H1 (cell line): Measurements from ENCODE around the gene SHISAL2B. TPM values are rescaled to one million over a fixed set of nuclear protein-coding genes. Genes with fewer than 3 reads are reported as not detected.

Source experiments
- CTCF ChIA-PET: fragments of 300-600 bp; sonication (Branson Sonifier 250); formaldehyde crosslinking; loops from one replicate; lab custom pipeline; 2021; ENCODE audit not compliant: partially characterized antibody; lab: Charles Lee
- POLR2A ChIA-PET: fragments of 300-600 bp; sonication (Branson Sonifier 250); formaldehyde crosslinking; loops from one replicate; lab custom pipeline; 2021; ENCODE audit warnings: inconsistent platforms; ENCODE audit not compliant: partially characterized antibody; lab: Charles Lee
- DNase-seq, 2 experiments: peaks; one replicate each; pipeline versions ENCODE4 v3.0.0 to v3.0.0-alpha.2; 2010 to 2022; ENCODE audit warnings: low spot score in 2 of 2, low read depth in 1 of 2, mixed read lengths in 1 of 2
- FAIRE-seq: peaks from 2 replicates; lab custom pipeline; 2011; peaks lifted over from hg19 to GRCh38; lab: Jason Lieb, UNC
- H2AFZ ChIP-seq: 2 replicates; pipeline ENCODE4 v1.8.1; 2012; ENCODE audit warnings: low read length, inconsistent platforms
- H2AK5ac ChIP-seq: 2 replicates; pipeline ENCODE4 v1.6.1; 2013; ENCODE audit warnings: low read depth, low read length
- H2BK120ac ChIP-seq: replicated peaks from 2 replicates; pipeline ENCODE3; 2013; ENCODE audit warnings: low read depth, low read length, inconsistent platforms
- H2BK12ac ChIP-seq: 2 replicates; pipeline ENCODE4 v1.6.1; 2013; ENCODE audit warnings: low read depth, low read length
- H2BK15ac ChIP-seq: 2 replicates; pipeline ENCODE4 v1.6.1; 2013; ENCODE audit warnings: low read length
- H2BK20ac ChIP-seq: 2 replicates; pipeline ENCODE4 v1.6.1; 2013; ENCODE audit warnings: low read length
- H2BK5ac ChIP-seq: 2 replicates; pipeline ENCODE4 v1.6.1; 2013; ENCODE audit warnings: low read depth, low read length
- H3K14ac ChIP-seq: 2 replicates; pipeline ENCODE4 v1.6.1; 2013; ENCODE audit warnings: inconsistent platforms; ENCODE audit not compliant: insufficient read length
- H3K18ac ChIP-seq: 2 replicates; pipeline ENCODE4 v1.6.1; 2013; ENCODE audit warnings: low read length; ENCODE audit errors: extremely low read depth
- H3K23ac ChIP-seq: 2 replicates; pipeline ENCODE4 v1.6.1; 2013; ENCODE audit warnings: inconsistent platforms; ENCODE audit not compliant: insufficient read length
- H3K23me2 ChIP-seq: 2 replicates; pipeline ENCODE4 v1.6.1; 2013; ENCODE audit warnings: low read depth, low read length
- H3K27ac ChIP-seq: 2 replicates; pipeline ENCODE4 v1.6.1; 2011; ENCODE audit warnings: low read depth, low read length, inconsistent platforms
- H3K27me3 ChIP-seq, 4 experiments: replicated peaks in 1 of 4; 1 replicate in 1 of 4; 2 replicates in 3 of 4; pipeline versions ENCODE4 v1.6.1 to v1.8.1; 2011 to 2013; ENCODE audit warnings: low read length in 3 of 4, mild to moderate bottlenecking in 3 of 4, inconsistent platforms in 2 of 4, mixed read lengths in 2 of 4, moderate library complexity in 1 of 4; ENCODE audit not compliant: control insufficient read depth in 3 of 4, insufficient read depth in 3 of 4; ENCODE audit errors: extremely low read depth in 1 of 4
- H3K36me3 ChIP-seq, 4 experiments: 2 replicates each; pipeline versions ENCODE4 v1.6.1 to v1.8.1; 2011 to 2013; ENCODE audit warnings: mild to moderate bottlenecking in 4 of 4, low read length in 3 of 4, moderate library complexity in 2 of 4, control low read depth in 1 of 4, inconsistent platforms in 1 of 4; ENCODE audit not compliant: insufficient read depth in 4 of 4, control insufficient read depth in 2 of 4
- H3K4ac ChIP-seq: replicated peaks from 2 replicates; pipeline ENCODE3; 2013; ENCODE audit warnings: low read length, low read depth, mixed read lengths, inconsistent platforms; ENCODE audit not compliant: insufficient read length
- H3K4me1 ChIP-seq, 4 experiments: replicated peaks in 1 of 4; 1 replicate in 1 of 4; 2 replicates in 3 of 4; pipeline versions ENCODE4 v1.6.1 to v1.8.1; 2011 to 2013; ENCODE audit warnings: low read length in 3 of 4, inconsistent platforms in 2 of 4, mixed read lengths in 1 of 4; ENCODE audit not compliant: insufficient read depth in 4 of 4, control insufficient read depth in 3 of 4
- H3K4me2 ChIP-seq, 2 experiments: 2 replicates each; pipeline versions ENCODE4 v1.6.1 to v1.8.1; 2011 to 2013; ENCODE audit warnings: low read depth in 2 of 2, low read length in 2 of 2, control low read depth in 1 of 2, inconsistent platforms in 1 of 2, mild to moderate bottlenecking in 1 of 2; ENCODE audit not compliant: insufficient read depth in 1 of 2
- H3K4me3 ChIP-seq, 4 experiments: fragments of 200-600, 300-600 bp in 1 of 4; sonication (generic), shearing (Covaris generic), sonication (Bioruptor Twin) in 1 of 4; 2 replicates each; pipeline versions ENCODE4 v1.5.1 to v1.8.1; 2011 to 2016; ENCODE audit warnings: low read length in 4 of 4, low read depth in 3 of 4, control low read depth in 2 of 4, inconsistent platforms in 2 of 4, mild to moderate bottlenecking in 2 of 4, mixed read lengths in 1 of 4, moderate library complexity in 1 of 4; ENCODE audit not compliant: insufficient read depth in 2 of 4; ENCODE audit errors: extremely low read depth in 1 of 4
- H3K56ac ChIP-seq: replicated peaks from 2 replicates; pipeline ENCODE3; 2013; ENCODE audit warnings: low read depth, mild to moderate bottlenecking, mixed read lengths, low read length, inconsistent platforms; ENCODE audit not compliant: insufficient read length
- H3K79me1 ChIP-seq: 2 replicates; pipeline ENCODE4 v1.6.1; 2013; ENCODE audit warnings: low read depth, low read length, control low read depth
- H3K79me2 ChIP-seq, 2 experiments: 2 replicates each; pipeline versions ENCODE4 v1.6.1 to v1.8.1; 2012 to 2013; ENCODE audit warnings: low read length in 2 of 2, mild to moderate bottlenecking in 2 of 2, inconsistent platforms in 1 of 2; ENCODE audit not compliant: insufficient read depth in 2 of 2, control insufficient read depth in 1 of 2
- H3K9ac ChIP-seq, 4 experiments: replicated peaks in 1 of 4; 1 replicate in 1 of 4; 2 replicates in 3 of 4; pipeline versions ENCODE4 v1.6.1 to v1.8.1; 2011 to 2013; ENCODE audit warnings: low read depth in 3 of 4, low read length in 3 of 4, control low read depth in 2 of 4, mild to moderate bottlenecking in 2 of 4, moderate library complexity in 2 of 4, inconsistent platforms in 1 of 4; ENCODE audit errors: extremely low read depth in 1 of 4
- H3K9me3 ChIP-seq, 2 experiments: 2 replicates each; pipeline versions ENCODE4 v1.6.1 to v1.8.1; 2012 to 2013; ENCODE audit warnings: mild to moderate bottlenecking in 2 of 2, moderate library complexity in 2 of 2, control low read depth in 1 of 2, inconsistent platforms in 1 of 2, low read depth in 1 of 2, low read length in 1 of 2, mixed read lengths in 1 of 2; ENCODE audit not compliant: insufficient read depth in 2 of 2
- H4K20me1 ChIP-seq, 2 experiments: replicated peaks in 1 of 2; 2 replicates each; pipeline versions ENCODE3 to v1.8.1; 2011 to 2013; ENCODE audit warnings: inconsistent platforms in 2 of 2, low read length in 2 of 2, mild to moderate bottlenecking in 1 of 2; ENCODE audit not compliant: insufficient read depth in 2 of 2, control insufficient read depth in 1 of 2
- H4K5ac ChIP-seq: 2 replicates; pipeline ENCODE4 v1.6.1; 2013; ENCODE audit warnings: low read length, low read depth, mixed read lengths, inconsistent platforms; ENCODE audit not compliant: insufficient read length
- H4K8ac ChIP-seq: 2 replicates; pipeline ENCODE4 v1.8.0; 2013; ENCODE audit warnings: mild to moderate bottlenecking, moderate library complexity, low read length, inconsistent platforms; ENCODE audit not compliant: insufficient read depth; ENCODE audit errors: extremely low read depth
- H4K91ac ChIP-seq: replicated peaks from 2 replicates; pipeline ENCODE3; 2013; ENCODE audit warnings: low read length, mixed read lengths, inconsistent platforms; ENCODE audit not compliant: insufficient read length
- CREB1 ChIP-seq: IDR thresholded peaks from 2 replicates; pipeline ENCODE4 v1.6.1; 2012; ENCODE audit warnings: inconsistent platforms
- CTCF ChIP-seq, 3 experiments: IDR thresholded peaks; 1 replicate in 2 of 3; 2 replicates in 1 of 3; pipeline versions ENCODE4 v1.5.1 to v1.6.1; 2011; ENCODE audit warnings: low read length in 3 of 3, mild to moderate bottlenecking in 3 of 3, inconsistent platforms in 2 of 3, low read depth in 1 of 3, moderate library complexity in 1 of 3; ENCODE audit not compliant: insufficient read depth in 1 of 3; ENCODE audit errors: control extremely low read depth in 1 of 3
- POLR2A ChIP-seq, 2 experiments: IDR thresholded peaks; 1 replicate in 1 of 2; 2 replicates in 1 of 2; pipeline ENCODE4 v1.6.1; 2011; ENCODE audit warnings: low read depth in 2 of 2, low read length in 2 of 2, mild to moderate bottlenecking in 2 of 2; ENCODE audit errors: control extremely low read depth in 1 of 2
- RAD21 ChIP-seq, 2 experiments: IDR thresholded peaks in 1 of 2; conservative IDR thresholded peaks in 1 of 2; 2 replicates each; pipeline ENCODE4 v1.6.1; 2011; ENCODE audit warnings: low read depth in 2 of 2, low read length in 2 of 2, improper control_type of control experiment in 1 of 2, inconsistent platforms in 1 of 2, mild to moderate bottlenecking in 1 of 2, moderate library complexity in 1 of 2
- SP1 ChIP-seq: IDR thresholded peaks from 2 replicates; pipeline ENCODE4 v1.6.1; 2011; ENCODE audit warnings: low read depth, low read length
- WGBS, 2 experiments: shearing (Covaris generic) in 1 of 2; methylation state at CpG; one replicate each; pipeline versions ENCODE4 v1.1.6 to v1.1.7; 2013 to 2015; ENCODE audit warnings: low lambda C conversion rate in 2 of 2, mixed read lengths in 2 of 2, inconsistent platforms in 1 of 2, low coverage in 1 of 2, missing lambda C conversion rate in 1 of 2; ENCODE audit not compliant: insufficient replicate concordance in 2 of 2, insufficient coverage in 1 of 2, insufficient read length in 1 of 2; ENCODE audit errors: extremely low coverage in 1 of 2, missing lambda C conversion rate in 1 of 2; 5-methylcytosine and 5-hydroxymethylcytosine counted together
- polyA plus RNA-seq, 7 experiments: library from polyadenylated mRNA; depleted of rRNA in 3 of 7; stranded (reverse) in 5 of 7; unstranded in 2 of 7; fragments of >200 nt in 5 of 7; fragments of 200-250 nt in 2 of 7; gene quantifications; 1 replicate in 5 of 7; 2 replicates in 1 of 7; 4 replicates in 1 of 7; pipeline versions ENCODE4 v1.2.1 to v1.2.3, GENCODE V29; 2011 to 2013; ENCODE audit warnings: missing spikeins in 2 of 7, mixed read lengths in 2 of 7
- total RNA-seq: library from RNA; stranded (reverse); fragmentation: NEBNext Ultra II Directional; extraction: Animal tissue kit (Norgen Biotek cat#: 25700); gene quantifications from 2 replicates; pipeline ENCODE4 v1.2.1, GENCODE V29; 2021

Gene SHISAL2B
- total and polyA plus RNA-seq, 2 of the 8 experiments (the other 6 are each of a cell fraction or from before 2014, with no cell fraction given), result 10.6 to 14.2 TPM

DNA sequence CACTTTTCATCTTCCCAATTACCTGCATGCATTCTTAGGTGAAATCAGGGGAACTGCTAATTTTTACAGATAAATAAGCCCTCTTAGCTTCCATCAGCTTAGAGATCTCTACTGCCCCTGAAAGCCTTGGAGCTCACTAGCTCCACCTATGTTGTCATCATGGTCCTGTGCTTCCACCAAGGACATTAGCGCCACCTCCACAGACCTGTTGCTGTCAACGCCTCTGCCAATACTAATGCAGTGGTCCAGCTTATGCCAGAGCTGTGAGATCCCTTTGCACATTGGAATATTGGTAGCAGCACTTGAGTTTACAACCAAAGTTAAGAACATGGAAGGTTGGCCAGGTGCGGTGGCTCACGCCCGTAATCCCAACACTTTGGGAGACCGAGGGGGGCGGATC, 7.7 kb upstream of the SHISAL2B start:
- Histone ChIP-seq H3K23ac (no peak overlapping the region), H3K27me3 (no peaks in the 10 kb centered on the region), H3K4me1 (peaks cover 1 to 7% (median 5%) of the 10 kb centered on the region in 4 experiments; a peak in 6 of 7 replicates), H2BK12ac (no peak overlapping the region), H3K79me2 (no peaks in the 10 kb centered on the region), H3K4me2 (no peak overlapping the region), H4K20me1 (no peaks in the 10 kb centered on the region), H2BK20ac (no peak overlapping the region), H2BK5ac (no peak overlapping the region), H2AK5ac (no peak overlapping the region), H3K4ac (no peak overlapping the region), H3K9ac (no peak overlapping the region), H3K79me1 (no peaks in the 10 kb centered on the region), H3K4me3 (no peak overlapping the region), H2BK15ac (0 out of 2 replicates have a peak overlapping the region, but pooled peaks have one; percentile 36), H4K91ac (no peak overlapping the region), H4K8ac (no peak overlapping the region), H3K23me2 (no peaks in the 10 kb centered on the region), H2BK120ac (no peak overlapping the region), H3K56ac (no peak overlapping the region), H3K9me3 (no peaks in the 10 kb centered on the region), H3K18ac (no peak overlapping the region), H4K5ac (no peak overlapping the region), H2AFZ (no peak overlapping the region), H3K14ac (no peak overlapping the region), H3K27ac (no peak overlapping the region), H3K36me3 (no peaks in the 10 kb centered on the region)
- DNase-seq (no peak), FAIRE-seq (peak; percentile 42)
- WGBS, 2 experiments, result 91% methylated on average over 7 of the region's 7 CpGs; no CpG with 5 or more reads in 1 of the 2 experiments
- POLR2A ChIA-PET, result interaction anchor here (1.7 to 4.5 kb wide), 2 partner anchors 9 to 45 kb away, joined by 3 to 19 read pairs; partner anchors contain the start of gene SHISAL2B
- TF ChIP-seq SP1 (no peak), CREB1 (0 out of 2 replicates have a peak, but pooled peaks have one; percentile 42), RAD21 (IDR thresholded peaks at IDR 0.05 in 1 of 2, conservative IDR thresholded peaks at IDR 0.05 in 1 of 2; ENCODE audit: low read depth in 2 of 2, low read length in 2 of 2) (peak; percentile 9 to 42; a peak in 3 of 4 replicates), CTCF (IDR thresholded peaks at IDR 0.05; ENCODE audit: control extremely low read depth in 1 of 3, insufficient read depth in 1 of 3, low read depth in 1 of 3, low read length in 3 of 3) (peak; percentile 49 to 73 (median 71)), POLR2A (IDR thresholded peaks at IDR 0.05; ENCODE audit: control extremely low read depth in 1 of 2, low read depth in 2 of 2, low read length in 2 of 2) (no peak)
- CTCF ChIA-PET, result interaction anchor here (0.7 to 5.4 kb wide), 26 partner anchors 10 to 631 kb away, joined by 3 to 76 read pairs (median 3); no protein-coding TSS in a partner anchor
